DOHH2 (cell line): ENCODE measurements around the gene MT1H.

Experiments used
- H3F3A ChIP-seq: fragments of 200-600 bp; sonication (generic), shearing (Covaris generic); 2 replicates; pipeline ENCODE4 v1.6.0; 2016; ENCODE audit warnings: antibody characterized with exemption, mild to moderate bottlenecking; ENCODE audit not compliant: control insufficient read depth, insufficient read depth
- H3K27ac ChIP-seq: fragments of 200-600 bp; sonication (generic); 2 replicates; pipeline ENCODE4 v1.5.1; 2014; ENCODE audit warnings: low read depth, mild to moderate bottlenecking, low read length, moderate library complexity
- H3K27me3 ChIP-seq: fragments of 200-600 bp; sonication (generic); 2 replicates; pipeline ENCODE4 v1.6.1; 2014; ENCODE audit warnings: mild to moderate bottlenecking, low read length, mixed read lengths; ENCODE audit not compliant: control insufficient read depth
- H3K36me3 ChIP-seq: fragments of 200-600 bp; sonication (generic); 2 replicates; pipeline ENCODE4 v1.6.1; 2014; ENCODE audit warnings: mild to moderate bottlenecking, low read length, moderate library complexity, mixed read lengths; ENCODE audit not compliant: control insufficient read depth
- H3K4me1 ChIP-seq: fragments of 200-600 bp; sonication (generic); 2 replicates; pipeline ENCODE4 v1.6.1; 2014; ENCODE audit warnings: mild to moderate bottlenecking, low read length, mixed read lengths; ENCODE audit not compliant: control insufficient read depth
- H3K4me2 ChIP-seq: fragments of 200-600 bp; sonication (generic); 2 replicates; pipeline ENCODE4 v1.6.0; 2014; ENCODE audit warnings: mild to moderate bottlenecking, low read length, moderate library complexity
- H3K4me3 ChIP-seq: fragments of 200-600 bp; sonication (generic); 2 replicates; pipeline ENCODE4 v1.5.1; 2014; ENCODE audit warnings: mild to moderate bottlenecking, low read length, mixed read lengths
- H3K79me2 ChIP-seq: fragments of 200-600 bp; sonication (generic); 2 replicates; pipeline ENCODE4 v1.6.1; 2014; ENCODE audit warnings: mild to moderate bottlenecking, low read length, mixed read lengths; ENCODE audit not compliant: control insufficient read depth
- H3K9me2 ChIP-seq: fragments of 200-600 bp; sonication (generic); replicated peaks from 2 replicates; pipeline ENCODE4 v1.6.1; 2014; ENCODE audit warnings: mild to moderate bottlenecking, low read length, mixed read lengths; ENCODE audit not compliant: control insufficient read depth
- H3K9me3 ChIP-seq: fragments of 200-600 bp; sonication (generic); 2 replicates; pipeline ENCODE4 v1.6.1; 2014; ENCODE audit warnings: antibody characterized with exemption, low read length, mixed read lengths; ENCODE audit not compliant: control insufficient read depth, insufficient read depth
- H4K20me1 ChIP-seq: fragments of 200-600 bp; sonication (generic); 2 replicates; pipeline ENCODE4 v1.6.0; 2014; ENCODE audit warnings: low read depth, mild to moderate bottlenecking, antibody characterized with exemption, low read length, moderate library complexity; ENCODE audit not compliant: control insufficient read depth, insufficient read depth
- EZH2phosphoT487 ChIP-seq: fragments of 200-600 bp; sonication (generic); IDR thresholded peaks from 2 replicates; pipeline ENCODE4 v1.6.1; 2017; ENCODE audit warnings: borderline replicate concordance, mild to moderate bottlenecking, antibody characterized with exemption, low read length, moderate library complexity, mixed read lengths
- TF ChIP-seq, protein P1 (sequence below): fragments of 200-600 bp; sonication (generic); IDR thresholded peaks from one replicate; pipeline ENCODE4 v1.5.1; 2014; ENCODE audit warnings: antibody characterized with exemption, mild to moderate bottlenecking, low read depth, low read length; ENCODE audit not compliant: poor library complexity, severe bottlenecking

Gene MT1H

GRCh38 chr16:56645838-56646237, 23.8 kb upstream of the MT1H start:
- H4K20me1 ChIP-seq = no peaks in the 10 kb centered on the region
- no peaks in the 10 kb centered on the region for H3F3A ChIP-seq
- H3K4me3 ChIP-seq = no peak overlapping the region
- H3K9me3 ChIP-seq = no peaks in the 10 kb centered on the region
- no peak for TF ChIP-seq EZH2phosphoT487
- TF ChIP-seq, protein P1, sequence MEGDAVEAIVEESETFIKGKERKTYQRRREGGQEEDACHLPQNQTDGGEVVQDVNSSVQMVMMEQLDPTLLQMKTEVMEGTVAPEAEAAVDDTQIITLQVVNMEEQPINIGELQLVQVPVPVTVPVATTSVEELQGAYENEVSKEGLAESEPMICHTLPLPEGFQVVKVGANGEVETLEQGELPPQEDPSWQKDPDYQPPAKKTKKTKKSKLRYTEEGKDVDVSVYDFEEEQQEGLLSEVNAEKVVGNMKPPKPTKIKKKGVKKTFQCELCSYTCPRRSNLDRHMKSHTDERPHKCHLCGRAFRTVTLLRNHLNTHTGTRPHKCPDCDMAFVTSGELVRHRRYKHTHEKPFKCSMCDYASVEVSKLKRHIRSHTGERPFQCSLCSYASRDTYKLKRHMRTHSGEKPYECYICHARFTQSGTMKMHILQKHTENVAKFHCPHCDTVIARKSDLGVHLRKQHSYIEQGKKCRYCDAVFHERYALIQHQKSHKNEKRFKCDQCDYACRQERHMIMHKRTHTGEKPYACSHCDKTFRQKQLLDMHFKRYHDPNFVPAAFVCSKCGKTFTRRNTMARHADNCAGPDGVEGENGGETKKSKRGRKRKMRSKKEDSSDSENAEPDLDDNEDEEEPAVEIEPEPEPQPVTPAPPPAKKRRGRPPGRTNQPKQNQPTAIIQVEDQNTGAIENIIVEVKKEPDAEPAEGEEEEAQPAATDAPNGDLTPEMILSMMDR = no peak
- no peaks in the 10 kb centered on the region for H3K9me2 ChIP-seq
- no peaks in the 10 kb centered on the region for H3K36me3 ChIP-seq
- peaks cover 86% of the 10 kb centered on the region for H3K27me3 ChIP-seq
- H3K4me1 ChIP-seq = no peaks in the 10 kb centered on the region
- H3K27ac ChIP-seq = no peak overlapping the region
- H3K4me2 ChIP-seq = no peak overlapping the region
- no peaks in the 10 kb centered on the region for H3K79me2 ChIP-seq

- H3K27ac ChIP-seq = no peak overlapping the region
- H3K4me2 ChIP-seq = no peak overlapping the region
- H4K20me1 ChIP-seq = no peaks in the 10 kb centered on the region
- no peaks in the 10 kb centered on the region for H3K36me3 ChIP-seq
- H3K9me3 ChIP-seq = no peaks in the 10 kb centered on the region
- TF ChIP-seq, protein P1 = no peak
- no peak for TF ChIP-seq EZH2phosphoT487
- no peaks in the 10 kb centered on the region for H3K9me2 ChIP-seq
- no peaks in the 10 kb centered on the region for H3F3A ChIP-seq
- H3K4me1 ChIP-seq = no peaks in the 10 kb centered on the region
- H3K27me3 ChIP-seq = peaks cover 73% of the 10 kb centered on the region
- no peaks in the 10 kb centered on the region for H3K79me2 ChIP-seq
- no peak overlapping the region for H3K4me3 ChIP-seq
These were observed 21.8 kb upstream of the MT1H start for GRCh38 chr16:56647641-56648431.

- H3K4me1 ChIP-seq = no peaks in the 10 kb centered on the region
- no peaks in the 10 kb centered on the region for H3K9me3 ChIP-seq
- no peaks in the 10 kb centered on the region for H3K9me2 ChIP-seq
- H3K36me3 ChIP-seq = no peaks in the 10 kb centered on the region
- H3K27me3 ChIP-seq = peaks cover 59% of the 10 kb centered on the region
- H3K4me3 ChIP-seq = no peak overlapping the region
- no peak overlapping the region for H3K27ac ChIP-seq
- no peak overlapping the region for H3K4me2 ChIP-seq
- TF ChIP-seq EZH2phosphoT487 = no peak
- TF ChIP-seq, protein P1 = no peak
- H3K79me2 ChIP-seq = no peaks in the 10 kb centered on the region
- H4K20me1 ChIP-seq = no peaks in the 10 kb centered on the region
- no peaks in the 10 kb centered on the region for H3F3A ChIP-seq
These were observed 20.3 kb upstream of the MT1H start for GRCh38 chr16:56649271-56649670.
